Heart right ventricle (tissue), 16 donors: ENCODE data around the gene DSC3. TPM values are rescaled to one million over a fixed set of nuclear protein-coding genes. Genes with fewer than 3 reads are reported as not detected.

ENCODE experiments used
- ATAC-seq, 8 donors: fragments of 200-7000 bp; cut with Tn5 transposase; one replicate each; pipeline ENCODE4 v1.9.1; 2020; ENCODE audit warnings: mild to moderate bottlenecking in 8 of 8, moderate library complexity in 8 of 8, moderate number of reproducible peaks in 1 of 8
- DNase-seq, 2 donors: peaks; one replicate each; pipeline ENCODE4 v3.0.0-alpha.2; 2020
- H3K27ac ChIP-seq, 10 donors: fragments of 200-600 bp; sonication (generic) in 2 of 10; one replicate each; pipeline versions ENCODE4 v1.5.0 to v1.8.0; 2020 to 2022; ENCODE audit warnings: mild to moderate bottlenecking in 3 of 10
- H3K27me3 ChIP-seq, 7 donors: fragments of 200-600 bp; one replicate each; pipeline ENCODE4 v1.8.0; 2021 to 2022; ENCODE audit warnings: mild to moderate bottlenecking in 2 of 7
- H3K36me3 ChIP-seq, 9 donors: fragments of 200-600 bp; sonication (generic) in 1 of 9; one replicate each; pipeline versions ENCODE4 v1.5.0 to v1.8.0; 2020 to 2022; ENCODE audit warnings: mild to moderate bottlenecking in 2 of 9
- H3K4me1 ChIP-seq, 9 donors: fragments of 200-600 bp; sonication (generic) in 1 of 9; one replicate each; pipeline versions ENCODE4 v1.5.0 to v1.8.0; 2020 to 2022; ENCODE audit warnings: mild to moderate bottlenecking in 4 of 9
- H3K4me3 ChIP-seq, 10 donors: fragments of 200-600 bp; sonication (generic) in 2 of 10; one replicate each; pipeline versions ENCODE4 v1.5.0 to v1.8.0; 2020 to 2022; ENCODE audit warnings: mild to moderate bottlenecking in 7 of 10, moderate library complexity in 2 of 10
- H3K9me3 ChIP-seq, 11 donors: fragments of 200-600 bp in 10 of 11; sonication (generic) in 2 of 11; one replicate each; pipeline versions ENCODE4 v1.5.0 to v1.8.0; 2013 to 2022; ENCODE audit warnings: mild to moderate bottlenecking in 2 of 11, control low read depth in 1 of 11, moderate library complexity in 1 of 11
- WGBS, 2 donors: extraction: QIAGEN DNeasy Blood & Tissue Kit; methylation state at CpG; one replicate each; pipeline ENCODE4 v1.1.7; 2013; ENCODE audit warnings: inconsistent platforms in 1 of 2; 5-methylcytosine and 5-hydroxymethylcytosine counted together
- intact Hi-C, 10 donors: fragments of 100-400 bp; cut with DNase I; formaldehyde crosslinking; loops; one replicate each; pipeline versions ENCODE4 v1.11.1 to v1.14.2; 2022
- polyA plus RNA-seq, 2 donors: library from polyadenylated mRNA; stranded (reverse); fragments of 200-250 nt; gene quantifications; one replicate each; pipeline ENCODE4 v1.2.3, GENCODE V29; 2013
- total RNA-seq, 10 donors: library from RNA; stranded (reverse); fragmentation: NEBNext Ultra II Directional in 3 of 10; extraction: Animal tissue kit (Norgen Biotek cat#: 25700) in 3 of 10; gene quantifications; one replicate each; pipeline versions ENCODE4 v1.2.1 to v1.2.4, GENCODE V29; 2021 to 2023
- TF ChIP-seq, protein P1 (sequence below), 9 donors: fragments of 200-600 bp; sonication (generic) in 2 of 9; IDR thresholded peaks; one replicate each; pipeline versions ENCODE4 v1.5.0 to v1.8.0; 2021 to 2022; ENCODE audit warnings: antibody characterized with exemption in 9 of 9, mild to moderate bottlenecking in 5 of 9, moderate library complexity in 1 of 9
- donor health status: Arrhythmogenic right ventricular cardiomyopathy.
- donor health status: ischemic (EF 13 %, LVEDD 7.1; RV severe dilation, severe dysfunction).
- donor health status: healthy with polysubstance abuse.
- donor health status: DM: no; HTN: yes; CAD: no.
- donor health status: DM: no; HTN: no; CAD: no.
- donor health status: ischemic (EF 25% LVEDD 6.9; RV normal size, moderate dysfunction).
- donor health status: ischemic (EF 25% LVEDD 5.7; RV mildly dilated, moderate dysfunction).
- donor health status: healthy.
- donor health status: DM: yes; HTN: yes; CAD: no.
- donor health status: Ischemic cardiomyopathy.
- donor health status: ischemic (EF 35%, LVEDD 5.7; RV mildly dilated, moderate dysfunction).
- donor health status: nonischemic (EF 11% LVEDD 7.7; RV severe dilation, severe dysfunction).
- donor health status: DM: yes; HTN: yes; CAD: no.
- donor health status: PGD.
- donor health status: ischemic (EF 29% LVEDD 5.4; RV normal size, mild dysfunction).
- donor health status: nonischemic (EF 23%, LVEDD 6.1; RV moderate dilation, normal function).

Gene DSC3
- total and polyA plus RNA-seq, 12 donors = 0.04 to 0.44 (median 0.13) TPM; not detected in 3

DNA sequence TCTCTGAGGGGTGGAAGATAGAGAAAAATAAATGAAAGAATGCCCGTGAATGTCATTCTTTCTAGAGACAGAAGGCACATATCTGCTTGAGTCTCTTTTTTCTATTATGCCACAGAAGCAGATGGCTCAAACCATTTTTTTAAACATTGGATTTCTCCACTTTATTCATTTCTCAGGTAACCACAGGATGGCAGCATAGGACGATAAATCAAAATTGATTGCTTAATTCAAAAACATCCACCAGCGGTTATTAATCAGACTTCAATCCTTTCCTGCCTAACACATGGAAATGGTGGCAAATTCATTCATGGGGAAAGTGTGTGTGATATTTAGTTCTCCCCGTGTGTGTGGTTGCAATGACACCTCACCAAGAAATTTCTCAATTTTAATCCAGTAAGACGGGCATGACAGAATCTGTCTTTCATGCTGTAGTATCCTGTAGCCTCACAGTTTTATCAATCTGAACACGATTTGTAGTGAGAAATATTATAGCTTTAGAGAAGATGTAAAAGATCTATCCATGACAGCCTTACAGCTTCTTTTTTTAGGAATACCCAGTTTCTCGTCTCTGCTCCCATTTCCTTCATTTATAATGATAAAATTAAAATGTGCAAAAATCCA is 72.2 kb downstream of the DSC3 start:
- Histone ChIP-seq H3K4me3 (no peak overlapping the region), H3K36me3 (no peaks in the 10 kb centered on the region), H3K9me3 (no peaks in the 10 kb centered on the region), H3K4me1 (no peaks in the 10 kb centered on the region), H3K27me3 (no peaks in the 10 kb centered on the region), H3K27ac (no peak overlapping the region)
- WGBS, 2 donors = 32 to 34% methylated on average over 7 of the region's 7 CpGs
- TF ChIP-seq, protein P1, sequence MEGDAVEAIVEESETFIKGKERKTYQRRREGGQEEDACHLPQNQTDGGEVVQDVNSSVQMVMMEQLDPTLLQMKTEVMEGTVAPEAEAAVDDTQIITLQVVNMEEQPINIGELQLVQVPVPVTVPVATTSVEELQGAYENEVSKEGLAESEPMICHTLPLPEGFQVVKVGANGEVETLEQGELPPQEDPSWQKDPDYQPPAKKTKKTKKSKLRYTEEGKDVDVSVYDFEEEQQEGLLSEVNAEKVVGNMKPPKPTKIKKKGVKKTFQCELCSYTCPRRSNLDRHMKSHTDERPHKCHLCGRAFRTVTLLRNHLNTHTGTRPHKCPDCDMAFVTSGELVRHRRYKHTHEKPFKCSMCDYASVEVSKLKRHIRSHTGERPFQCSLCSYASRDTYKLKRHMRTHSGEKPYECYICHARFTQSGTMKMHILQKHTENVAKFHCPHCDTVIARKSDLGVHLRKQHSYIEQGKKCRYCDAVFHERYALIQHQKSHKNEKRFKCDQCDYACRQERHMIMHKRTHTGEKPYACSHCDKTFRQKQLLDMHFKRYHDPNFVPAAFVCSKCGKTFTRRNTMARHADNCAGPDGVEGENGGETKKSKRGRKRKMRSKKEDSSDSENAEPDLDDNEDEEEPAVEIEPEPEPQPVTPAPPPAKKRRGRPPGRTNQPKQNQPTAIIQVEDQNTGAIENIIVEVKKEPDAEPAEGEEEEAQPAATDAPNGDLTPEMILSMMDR (IDR thresholded peaks at IDR 0.05) = peak in 8 of 9 donors; percentile 20 to 60 (median 44)
- DNase-seq = peak in 1 of 2 donors; percentile 6
- ATAC-seq = no peak
- intact Hi-C loops = loop anchor here in 1 of 10 donors (10.0 kb wide), 1 partner anchor 544 kb away; no protein-coding TSS in a partner anchor

DNA sequence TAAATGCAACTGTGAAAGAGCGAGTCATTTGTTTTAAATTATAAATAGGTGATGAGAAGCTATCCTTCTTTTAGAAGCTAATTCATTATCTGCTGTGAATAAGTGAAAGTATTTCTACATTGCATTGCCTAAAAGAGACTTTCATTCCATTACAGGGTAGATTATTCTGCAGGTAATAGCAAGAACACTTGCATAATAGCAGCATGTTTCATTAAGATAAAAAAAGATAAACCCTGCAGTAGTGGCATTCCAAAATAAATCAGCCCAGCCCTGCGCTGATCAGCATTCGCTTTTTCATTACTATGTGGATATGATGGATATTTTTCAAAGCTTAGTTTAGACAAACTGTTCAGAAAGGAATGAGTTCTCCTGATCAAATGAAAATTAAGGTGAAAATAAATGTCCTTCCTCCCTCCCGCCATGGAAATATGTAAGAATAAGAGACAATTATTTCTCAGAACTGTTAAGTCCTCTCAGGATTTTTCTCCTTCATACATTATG is 72.8 kb downstream of the DSC3 start:
- intact Hi-C loops = loop anchor here in 2 of 10 donors (5.0 to 10.0 kb wide), 2 partner anchors 538 to 545 kb away; no protein-coding TSS in a partner anchor
- WGBS, 2 donors = 84 to 86% methylated on average over 4 of the region's 4 CpGs
- H3K36me3 ChIP-seq = no peaks in the 10 kb centered on the region
- H3K9me3 ChIP-seq = no peaks in the 10 kb centered on the region
- ATAC-seq (no peak), DNase-seq (no peak)
- TF ChIP-seq, protein P1 (IDR thresholded peaks at IDR 0.05) = no peak
- H3K27ac ChIP-seq = no peak overlapping the region
- H3K4me3 ChIP-seq = no peak overlapping the region
- no peaks in the 10 kb centered on the region for H3K4me1 ChIP-seq
- no peaks in the 10 kb centered on the region for H3K27me3 ChIP-seq

DNA sequence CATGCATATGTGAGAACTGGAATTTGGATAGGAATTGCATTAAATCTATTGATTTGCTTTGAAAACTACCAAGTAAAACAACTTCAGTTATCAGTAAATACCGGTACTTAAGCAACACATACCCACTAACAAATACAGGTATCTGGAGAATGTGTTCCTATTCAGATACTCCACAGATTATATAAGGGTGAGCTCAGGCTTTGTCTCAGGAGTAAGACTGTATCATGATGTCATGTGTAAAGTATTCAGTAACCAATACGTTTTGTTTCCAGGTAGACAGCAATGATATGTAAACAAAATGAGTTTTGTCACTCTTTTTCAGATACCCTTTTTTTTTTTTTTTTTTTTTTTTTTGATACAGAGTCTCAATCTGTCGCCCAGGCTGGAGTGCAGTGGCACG is 74.8 kb downstream of the DSC3 start:
- no peaks in the 10 kb centered on the region for H3K27me3 ChIP-seq
- WGBS, 2 donors = 67 to 70% methylated on average over 4 of the region's 4 CpGs
- no peaks in the 10 kb centered on the region for H3K36me3 ChIP-seq
- intact Hi-C loops = loop anchor here in 1 of 10 donors (5.0 kb wide), 1 partner anchor 540 kb away; no protein-coding TSS in a partner anchor
- no peak overlapping the region for H3K4me3 ChIP-seq
- H3K27ac ChIP-seq = no peak overlapping the region
- no peaks in the 10 kb centered on the region for H3K4me1 ChIP-seq
- no peaks in the 10 kb centered on the region for H3K9me3 ChIP-seq
- DNase-seq (no peak), ATAC-seq (no peak)
- TF ChIP-seq, protein P1 (IDR thresholded peaks at IDR 0.05) = no peak

DNA sequence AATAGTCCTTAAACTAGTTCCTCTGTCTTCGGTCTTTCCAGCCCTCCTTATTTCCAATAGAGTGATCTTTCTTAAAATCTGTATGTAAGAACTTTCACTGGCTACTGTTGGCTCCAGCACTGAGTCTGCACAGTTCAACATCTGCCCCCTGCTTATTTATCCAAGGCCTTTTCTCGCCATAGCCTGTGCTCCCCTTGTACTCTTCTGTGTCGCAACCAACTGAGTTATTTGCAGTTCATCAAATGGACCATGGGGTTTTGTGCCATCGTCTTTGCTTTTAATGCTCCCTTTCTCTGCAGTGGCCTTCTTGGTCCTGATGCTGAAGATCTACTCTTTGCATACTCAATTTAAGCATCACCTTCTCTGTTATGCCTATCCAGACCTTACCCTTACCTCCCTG is 77.3 kb downstream of the DSC3 start:
- intact Hi-C loops = loop anchor here in 1 of 10 donors (5.0 kb wide), 1 partner anchor 542 kb away; no protein-coding TSS in a partner anchor
- H3K4me3 ChIP-seq = no peak overlapping the region
- H3K27me3 ChIP-seq = no peaks in the 10 kb centered on the region
- DNase-seq (no peak), ATAC-seq (no peak)
- no peak overlapping the region for H3K27ac ChIP-seq
- no peaks in the 10 kb centered on the region for H3K4me1 ChIP-seq
- 91 to 94% methylated on average over 4 of the region's 4 CpGs for WGBS, 2 donors
- H3K9me3 ChIP-seq = no peaks in the 10 kb centered on the region
- TF ChIP-seq, protein P1 (IDR thresholded peaks at IDR 0.05) = no peak
- no peaks in the 10 kb centered on the region for H3K36me3 ChIP-seq
